Measurements from ENCODE around the gene OMA1.
"Not testable (repeated sequence)": the region's sequence is repeated elsewhere in the genome, so short reads cannot be mapped to it uniquely, and the experiment has no call there.

GRCh38 chr1:58531842-58532241, 14.7 kb downstream of the OMA1 start:
- TF ChIP-seq EZH2 (IDR thresholded peaks at IDR 0.05); CEBPB (IDR thresholded peaks at IDR 0.05; ENCODE audit: low read depth): not testable (repeated sequence)
- TF ChIP-seq, protein P1, sequence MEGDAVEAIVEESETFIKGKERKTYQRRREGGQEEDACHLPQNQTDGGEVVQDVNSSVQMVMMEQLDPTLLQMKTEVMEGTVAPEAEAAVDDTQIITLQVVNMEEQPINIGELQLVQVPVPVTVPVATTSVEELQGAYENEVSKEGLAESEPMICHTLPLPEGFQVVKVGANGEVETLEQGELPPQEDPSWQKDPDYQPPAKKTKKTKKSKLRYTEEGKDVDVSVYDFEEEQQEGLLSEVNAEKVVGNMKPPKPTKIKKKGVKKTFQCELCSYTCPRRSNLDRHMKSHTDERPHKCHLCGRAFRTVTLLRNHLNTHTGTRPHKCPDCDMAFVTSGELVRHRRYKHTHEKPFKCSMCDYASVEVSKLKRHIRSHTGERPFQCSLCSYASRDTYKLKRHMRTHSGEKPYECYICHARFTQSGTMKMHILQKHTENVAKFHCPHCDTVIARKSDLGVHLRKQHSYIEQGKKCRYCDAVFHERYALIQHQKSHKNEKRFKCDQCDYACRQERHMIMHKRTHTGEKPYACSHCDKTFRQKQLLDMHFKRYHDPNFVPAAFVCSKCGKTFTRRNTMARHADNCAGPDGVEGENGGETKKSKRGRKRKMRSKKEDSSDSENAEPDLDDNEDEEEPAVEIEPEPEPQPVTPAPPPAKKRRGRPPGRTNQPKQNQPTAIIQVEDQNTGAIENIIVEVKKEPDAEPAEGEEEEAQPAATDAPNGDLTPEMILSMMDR (IDR thresholded peaks at IDR 0.05 in 2 of 3, conservative IDR thresholded peaks at IDR 0.05 in 1 of 3; ENCODE audit: borderline replicate concordance in 1 of 3, insufficient read depth in 1 of 3, low read depth in 2 of 3, low read length in 2 of 3): not testable (repeated sequence)

Measured in HCT116 (cell line).